SU-DHL-6 (cell line): ENCODE measurements around the gene TENM4.

Experiments
- CTCF ChIP-seq: fragments of 200-600 bp; sonication (generic); IDR thresholded peaks from one replicate; pipeline ENCODE4 v1.5.1; 2017; ENCODE audit warnings: antibody characterized with exemption, mild to moderate bottlenecking, low read length, moderate library complexity; ENCODE audit not compliant: insufficient read depth, poor library complexity, severe bottlenecking
- EZH2phosphoT487 ChIP-seq: fragments of 200-600 bp; sonication (generic), shearing (Covaris generic); conservative IDR thresholded peaks from 2 replicates; pipeline ENCODE4 v1.6.1; 2018; ENCODE audit warnings: mild to moderate bottlenecking, antibody characterized with exemption, low read length, moderate library complexity, mixed read lengths

- TF ChIP-seq CTCF (no peak), EZH2phosphoT487 (no peak)
These were observed 96.0 kb downstream of the TENM4 start for GRCh38 chr11:79344753-79345294.
